ENCODE data around the gene ITGA3.

Gene ITGA3

DNA sequence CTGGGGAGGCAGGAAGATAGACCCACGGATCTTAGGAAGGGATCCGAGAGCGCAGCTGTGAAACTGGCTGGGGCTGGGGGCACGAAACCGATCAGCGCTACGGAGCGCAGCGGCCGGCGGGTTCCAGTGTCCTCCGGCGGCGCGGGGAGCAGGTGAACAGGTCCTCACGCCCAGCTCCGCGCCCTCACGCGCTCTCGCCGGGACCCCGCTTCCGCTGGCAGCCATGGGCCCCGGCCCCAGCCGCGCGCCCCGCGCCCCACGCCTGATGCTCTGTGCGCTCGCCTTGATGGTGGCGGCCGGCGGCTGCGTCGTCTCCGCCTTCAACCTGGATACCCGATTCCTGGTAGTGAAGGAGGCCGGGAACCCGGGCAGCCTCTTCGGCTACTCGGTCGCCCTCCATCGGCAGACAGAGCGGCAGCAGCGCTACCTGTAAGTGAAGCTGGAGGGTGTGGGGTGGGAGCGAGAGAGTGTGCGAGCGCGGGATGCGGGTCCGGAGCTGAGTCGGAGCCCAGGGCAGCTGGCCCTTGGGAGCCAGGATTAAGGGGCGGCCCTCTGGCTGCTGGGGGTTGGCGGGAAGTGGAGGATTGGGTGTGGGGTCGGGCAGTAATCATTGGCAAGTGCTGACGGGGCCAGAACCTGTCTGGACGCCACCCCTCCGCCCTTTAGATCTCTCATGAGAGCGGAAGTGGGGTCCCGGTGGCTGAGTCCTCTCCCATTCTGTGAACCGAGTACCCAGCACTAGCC is 479 bp downstream of the ITGA3 start:
- Histone ChIP-seq H3K4me2 (ENCODE audit: low read length) (peak overlapping the region; percentile 82), H3K27me3 (ENCODE audit: insufficient read depth, low read length) (peaks cover 10% of the 10 kb centered on the region), H3K4me3 (ENCODE audit: low read depth, low read length, poor library complexity, severe bottlenecking) (peak overlapping the region; percentile 58), H3K9me3 (ENCODE audit: low read length) (no peaks in the 10 kb centered on the region), H3K9me2 (ENCODE audit: low read depth, low read length) (no peaks in the 10 kb centered on the region), H3K9ac (ENCODE audit: low read length) (peak overlapping the region; percentile 39; the same call in 1 of the 2 replicates), H3K4me1 (ENCODE audit: insufficient read depth, low read length, severe bottlenecking) (peaks cover 18% of the 10 kb centered on the region), H3F3A (ENCODE audit: insufficient read depth, low read length) (no peaks in the 10 kb centered on the region), H3K36me3 (ENCODE audit: insufficient read depth, low read length) (no peaks in the 10 kb centered on the region), H2AFZ (ENCODE audit: low read length) (no peak overlapping the region), H3K27ac (ENCODE audit: low read depth, low read length, poor library complexity, severe bottlenecking) (no peak overlapping the region), H4K20me1 (ENCODE audit: insufficient read depth, low read length) (no peaks in the 10 kb centered on the region), H3K79me2 (ENCODE audit: insufficient read depth, low read length) (no peaks in the 10 kb centered on the region)
- no peak for TF ChIP-seq EZH2 (IDR thresholded peaks at IDR 0.05; ENCODE audit: borderline replicate concordance, low read length)
- TF ChIP-seq, protein P1, sequence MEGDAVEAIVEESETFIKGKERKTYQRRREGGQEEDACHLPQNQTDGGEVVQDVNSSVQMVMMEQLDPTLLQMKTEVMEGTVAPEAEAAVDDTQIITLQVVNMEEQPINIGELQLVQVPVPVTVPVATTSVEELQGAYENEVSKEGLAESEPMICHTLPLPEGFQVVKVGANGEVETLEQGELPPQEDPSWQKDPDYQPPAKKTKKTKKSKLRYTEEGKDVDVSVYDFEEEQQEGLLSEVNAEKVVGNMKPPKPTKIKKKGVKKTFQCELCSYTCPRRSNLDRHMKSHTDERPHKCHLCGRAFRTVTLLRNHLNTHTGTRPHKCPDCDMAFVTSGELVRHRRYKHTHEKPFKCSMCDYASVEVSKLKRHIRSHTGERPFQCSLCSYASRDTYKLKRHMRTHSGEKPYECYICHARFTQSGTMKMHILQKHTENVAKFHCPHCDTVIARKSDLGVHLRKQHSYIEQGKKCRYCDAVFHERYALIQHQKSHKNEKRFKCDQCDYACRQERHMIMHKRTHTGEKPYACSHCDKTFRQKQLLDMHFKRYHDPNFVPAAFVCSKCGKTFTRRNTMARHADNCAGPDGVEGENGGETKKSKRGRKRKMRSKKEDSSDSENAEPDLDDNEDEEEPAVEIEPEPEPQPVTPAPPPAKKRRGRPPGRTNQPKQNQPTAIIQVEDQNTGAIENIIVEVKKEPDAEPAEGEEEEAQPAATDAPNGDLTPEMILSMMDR (IDR thresholded peaks at IDR 0.05; ENCODE audit: low read length) = no peak; the same call in 1 of the 2 replicates

DNA sequence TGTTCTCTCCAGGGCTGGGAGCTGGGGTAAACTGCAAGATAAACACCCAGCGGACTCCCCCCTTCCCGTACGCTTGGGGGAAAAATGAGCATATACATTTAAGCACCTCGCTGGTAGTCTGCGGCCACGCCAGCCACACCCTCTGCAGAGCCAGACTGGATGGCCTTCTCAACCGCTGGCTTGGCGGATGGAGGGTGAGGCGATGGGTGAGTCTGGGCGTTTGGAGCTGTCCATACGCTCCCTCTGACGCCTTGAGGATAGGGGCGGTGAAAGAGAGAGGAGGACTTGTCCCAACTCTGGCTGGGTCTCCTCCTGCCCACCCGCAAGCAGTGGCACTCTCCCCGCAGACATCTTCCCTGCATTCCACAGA is 1.0 kb downstream of the ITGA3 start:
- H3K4me1 ChIP-seq (ENCODE audit: insufficient read depth, low read length, severe bottlenecking) = peaks cover 18% of the 10 kb centered on the region
- no peaks in the 10 kb centered on the region for H3K9me3 ChIP-seq (ENCODE audit: low read length)
- no peak overlapping the region for H3K27ac ChIP-seq (ENCODE audit: low read depth, low read length, poor library complexity, severe bottlenecking)
- H3K27me3 ChIP-seq (ENCODE audit: insufficient read depth, low read length) = peaks cover 11% of the 10 kb centered on the region
- TF ChIP-seq, protein P1 (IDR thresholded peaks at IDR 0.05; ENCODE audit: low read length) = no peak
- no peak for TF ChIP-seq EZH2 (IDR thresholded peaks at IDR 0.05; ENCODE audit: borderline replicate concordance, low read length)
- no peaks in the 10 kb centered on the region for H3K79me2 ChIP-seq (ENCODE audit: insufficient read depth, low read length)
- peak overlapping the region; percentile 82 for H3K4me2 ChIP-seq (ENCODE audit: low read length)
- H3K36me3 ChIP-seq (ENCODE audit: insufficient read depth, low read length) = no peaks in the 10 kb centered on the region
- no peaks in the 10 kb centered on the region for H4K20me1 ChIP-seq (ENCODE audit: insufficient read depth, low read length)
- H3K9me2 ChIP-seq (ENCODE audit: low read depth, low read length) = no peaks in the 10 kb centered on the region
- H3K9ac ChIP-seq (ENCODE audit: low read length) = no peak overlapping the region
- H3K4me3 ChIP-seq (ENCODE audit: low read depth, low read length, poor library complexity, severe bottlenecking) = peak overlapping the region; percentile 58
- no peaks in the 10 kb centered on the region for H3F3A ChIP-seq (ENCODE audit: insufficient read depth, low read length)
- no peak overlapping the region for H2AFZ ChIP-seq (ENCODE audit: low read length)

DNA sequence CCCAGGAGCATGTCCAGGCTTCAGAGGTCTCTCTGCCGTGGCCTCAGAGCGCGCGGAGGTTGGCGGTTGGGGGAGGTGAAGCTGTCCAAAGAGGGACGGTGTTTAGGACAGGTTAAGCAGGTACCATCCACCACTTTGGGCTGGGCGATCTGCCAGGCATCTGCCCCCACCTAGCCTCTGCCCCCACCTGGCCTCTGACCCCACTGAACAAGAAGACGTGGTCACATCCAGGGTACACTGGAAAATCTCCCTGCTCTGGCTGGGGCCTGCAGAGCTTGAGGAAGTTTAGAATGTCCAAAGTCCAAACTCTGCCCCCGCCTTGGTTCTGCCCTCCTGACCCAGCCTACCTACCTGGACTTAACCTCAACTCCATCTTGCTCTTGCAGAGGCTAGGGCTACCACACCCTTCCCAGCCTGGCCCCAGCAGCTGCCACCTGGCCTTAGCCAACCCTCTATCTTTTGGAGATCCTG is 1.6 kb downstream of the ITGA3 start:
- TF ChIP-seq EZH2 (IDR thresholded peaks at IDR 0.05; ENCODE audit: borderline replicate concordance, low read length) = no peak
- TF ChIP-seq, protein P1 (IDR thresholded peaks at IDR 0.05; ENCODE audit: low read length) = no peak
- Histone ChIP-seq H3K27me3 (ENCODE audit: insufficient read depth, low read length) (peaks cover 11% of the 10 kb centered on the region), H3K4me2 (ENCODE audit: low read length) (no peak overlapping the region), H3K36me3 (ENCODE audit: insufficient read depth, low read length) (no peaks in the 10 kb centered on the region), H3K9me2 (ENCODE audit: low read depth, low read length) (no peaks in the 10 kb centered on the region), H3K4me1 (ENCODE audit: insufficient read depth, low read length, severe bottlenecking) (peaks cover 18% of the 10 kb centered on the region), H3K4me3 (ENCODE audit: low read depth, low read length, poor library complexity, severe bottlenecking) (no peak overlapping the region), H3K27ac (ENCODE audit: low read depth, low read length, poor library complexity, severe bottlenecking) (no peak overlapping the region), H3K79me2 (ENCODE audit: insufficient read depth, low read length) (no peaks in the 10 kb centered on the region), H3F3A (ENCODE audit: insufficient read depth, low read length) (no peaks in the 10 kb centered on the region), H3K9me3 (ENCODE audit: low read length) (no peaks in the 10 kb centered on the region), H2AFZ (ENCODE audit: low read length) (no peak overlapping the region), H4K20me1 (ENCODE audit: insufficient read depth, low read length) (no peaks in the 10 kb centered on the region), H3K9ac (ENCODE audit: low read length) (no peak overlapping the region)
